ENCODE results near the gene CRYBG2.

CRYBG2 gene

DNA sequence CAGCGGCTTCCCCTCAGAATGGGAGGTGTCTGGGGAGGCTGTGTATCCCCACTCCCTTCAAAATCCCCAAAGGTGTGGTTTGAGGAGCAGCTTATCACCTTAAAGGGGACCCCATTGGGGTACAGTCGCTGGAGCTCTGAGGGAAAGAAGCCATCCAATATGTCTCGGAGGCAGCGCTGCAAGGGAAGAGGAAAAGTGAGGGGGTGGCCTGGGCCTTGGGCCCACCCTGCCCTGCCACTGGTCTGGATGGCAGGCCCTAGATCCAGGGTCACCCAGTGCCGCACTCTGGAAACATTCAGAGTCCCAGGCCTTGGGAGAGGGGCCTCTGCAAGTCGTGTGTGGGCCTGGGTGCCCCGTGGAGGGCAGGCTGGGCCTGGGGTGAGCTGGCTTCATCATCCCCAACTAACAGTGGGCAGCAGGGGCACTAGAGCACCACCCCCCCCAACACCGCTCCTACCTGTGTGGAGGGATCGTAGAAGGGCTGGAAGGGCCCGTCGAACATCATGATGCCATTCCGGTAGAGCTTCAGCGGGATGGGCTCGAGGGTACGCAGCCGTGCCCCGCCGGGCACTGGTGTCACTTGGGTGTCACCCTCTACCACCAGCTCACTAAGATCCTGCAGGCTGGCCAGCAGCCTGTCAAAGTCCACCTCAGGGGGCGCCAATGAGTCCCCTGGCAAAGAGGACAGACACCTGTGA lies 68.4 kb downstream of the CRYBG2 start:
- TF ChIP-seq, protein P1, sequence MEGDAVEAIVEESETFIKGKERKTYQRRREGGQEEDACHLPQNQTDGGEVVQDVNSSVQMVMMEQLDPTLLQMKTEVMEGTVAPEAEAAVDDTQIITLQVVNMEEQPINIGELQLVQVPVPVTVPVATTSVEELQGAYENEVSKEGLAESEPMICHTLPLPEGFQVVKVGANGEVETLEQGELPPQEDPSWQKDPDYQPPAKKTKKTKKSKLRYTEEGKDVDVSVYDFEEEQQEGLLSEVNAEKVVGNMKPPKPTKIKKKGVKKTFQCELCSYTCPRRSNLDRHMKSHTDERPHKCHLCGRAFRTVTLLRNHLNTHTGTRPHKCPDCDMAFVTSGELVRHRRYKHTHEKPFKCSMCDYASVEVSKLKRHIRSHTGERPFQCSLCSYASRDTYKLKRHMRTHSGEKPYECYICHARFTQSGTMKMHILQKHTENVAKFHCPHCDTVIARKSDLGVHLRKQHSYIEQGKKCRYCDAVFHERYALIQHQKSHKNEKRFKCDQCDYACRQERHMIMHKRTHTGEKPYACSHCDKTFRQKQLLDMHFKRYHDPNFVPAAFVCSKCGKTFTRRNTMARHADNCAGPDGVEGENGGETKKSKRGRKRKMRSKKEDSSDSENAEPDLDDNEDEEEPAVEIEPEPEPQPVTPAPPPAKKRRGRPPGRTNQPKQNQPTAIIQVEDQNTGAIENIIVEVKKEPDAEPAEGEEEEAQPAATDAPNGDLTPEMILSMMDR (IDR thresholded peaks at IDR 0.05; ENCODE audit: borderline replicate concordance, control extremely low read depth, extremely low read depth, insufficient read depth, missing control alignments) = peak; percentile 43
- peak; percentile 63 for DNase-seq (ENCODE audit: low spot score)
- in situ Hi-C loops (cut with MboI; ENCODE audit: low sequenced_read_pairs, unreplicated experiment) = no loop called here

DNA sequence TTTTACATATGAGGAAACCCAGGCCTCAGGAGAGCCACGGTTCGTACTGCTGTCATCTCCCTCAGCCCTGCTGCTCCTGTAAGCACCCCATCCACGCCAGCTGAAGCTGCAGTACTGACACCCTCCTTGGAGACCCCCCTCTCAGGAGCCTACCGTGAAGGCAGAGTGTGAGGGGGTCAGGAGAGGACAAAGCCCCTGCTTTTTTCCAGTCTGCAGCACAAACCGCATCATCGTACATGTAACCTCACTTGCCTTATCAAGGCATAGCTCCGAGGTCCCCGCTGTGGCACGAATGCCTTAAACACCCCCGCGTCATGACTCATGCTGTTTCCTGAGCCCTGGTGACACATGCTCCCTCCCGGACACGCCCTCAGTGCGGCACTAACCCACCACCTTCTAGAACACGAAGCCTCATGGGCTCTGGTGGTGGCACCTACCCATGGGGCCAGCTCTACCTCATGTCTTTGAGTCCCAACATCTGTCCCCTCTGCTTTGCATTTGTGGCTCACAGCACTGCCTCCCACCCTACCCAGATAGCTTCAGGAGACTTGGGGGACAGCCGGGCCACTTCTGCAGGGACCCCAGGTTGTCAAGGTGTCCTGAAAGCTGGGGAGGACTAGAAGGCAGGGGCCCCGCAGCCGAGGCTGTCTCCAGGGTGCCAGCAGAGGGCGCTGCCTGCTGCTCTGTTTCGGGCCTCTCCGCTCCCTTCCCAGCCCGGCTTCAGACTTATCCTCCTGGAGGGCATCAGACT lies 69.2 kb downstream of the CRYBG2 start:
- TF ChIP-seq, protein P1 (IDR thresholded peaks at IDR 0.05; ENCODE audit: borderline replicate concordance, control extremely low read depth, extremely low read depth, insufficient read depth, missing control alignments) = peak; percentile 90
- peak; percentile 85 for DNase-seq (ENCODE audit: low spot score)
- in situ Hi-C loops (cut with MboI; ENCODE audit: low sequenced_read_pairs, unreplicated experiment) = loop anchor here (5.0 kb wide), 1 partner anchor 38 kb away; no protein-coding TSS in a partner anchor

DNA sequence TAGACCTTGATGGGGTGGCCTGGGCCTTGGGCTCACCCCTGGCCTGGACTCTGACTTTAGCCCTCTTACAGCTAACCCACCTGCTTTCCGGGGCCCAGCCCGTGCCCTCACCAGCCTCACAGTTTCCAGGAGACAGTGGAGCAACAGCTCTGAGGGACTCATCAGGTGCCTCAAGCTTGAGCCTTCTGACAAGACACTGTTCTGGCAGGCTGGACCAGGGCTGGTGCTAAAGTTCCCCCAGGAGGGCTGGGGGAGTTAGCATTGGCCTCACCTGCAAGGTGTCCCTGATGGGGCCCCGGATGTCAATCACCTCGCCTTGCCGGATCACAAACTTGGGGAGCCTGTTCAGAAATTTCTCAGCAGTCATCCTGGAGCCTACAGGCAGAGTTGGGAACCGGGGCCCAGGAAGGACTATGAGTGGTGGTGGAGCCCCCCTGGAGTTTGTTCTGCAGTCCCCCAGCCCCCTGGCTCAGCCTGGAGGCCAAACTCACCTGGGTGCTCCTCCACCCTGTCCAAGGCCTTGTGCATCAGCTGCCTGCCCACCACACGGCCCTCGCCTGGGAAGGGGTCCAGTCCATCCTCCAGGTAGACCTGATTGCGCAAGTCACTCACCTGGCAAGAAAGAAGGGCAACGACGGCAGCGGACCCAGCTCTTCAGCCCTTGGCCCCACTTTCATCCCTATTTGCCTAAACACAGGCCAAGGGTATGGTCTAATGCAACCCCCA lies 69.9 kb downstream of the CRYBG2 start:
- peak; percentile 12 for DNase-seq (ENCODE audit: low spot score)
- in situ Hi-C loops (cut with MboI; ENCODE audit: low sequenced_read_pairs, unreplicated experiment) = loop anchor here (5.0 kb wide), 1 partner anchor 38 kb away; no protein-coding TSS in a partner anchor
- TF ChIP-seq, protein P1 (IDR thresholded peaks at IDR 0.05; ENCODE audit: borderline replicate concordance, control extremely low read depth, extremely low read depth, insufficient read depth, missing control alignments) = no peak

DNA sequence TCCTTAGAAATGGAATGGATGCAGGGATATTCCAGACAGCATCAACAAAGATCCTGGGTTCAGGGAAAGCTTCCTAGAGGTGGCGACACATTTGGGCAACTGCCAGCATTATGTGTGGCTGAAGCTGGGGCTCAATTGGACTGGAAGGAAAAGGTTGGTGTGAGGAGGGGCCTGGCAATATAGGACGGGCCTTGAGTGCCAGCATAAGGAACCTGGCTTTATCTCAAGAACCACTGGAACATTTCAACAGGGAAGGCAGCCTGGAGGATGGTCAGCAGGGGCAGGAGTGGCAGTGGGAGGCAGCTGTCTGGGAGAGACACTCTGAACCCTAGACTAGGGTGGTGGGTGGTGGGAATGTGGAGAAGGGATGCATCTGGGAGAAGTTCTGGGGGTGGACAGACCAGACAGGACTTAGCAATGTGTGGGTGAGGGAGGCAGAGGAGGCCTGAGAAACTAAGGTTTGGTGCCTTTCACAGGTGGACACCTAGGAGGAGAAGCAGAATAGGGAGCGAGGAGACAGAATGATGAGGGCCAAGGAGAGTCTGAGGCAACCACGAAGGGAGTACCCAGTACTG lies 70.6 kb downstream of the CRYBG2 start:
- in situ Hi-C loops (cut with MboI; ENCODE audit: low sequenced_read_pairs, unreplicated experiment) = loop anchor here (5.0 kb wide), 1 partner anchor 39 kb away; no protein-coding TSS in a partner anchor
- TF ChIP-seq, protein P1 (IDR thresholded peaks at IDR 0.05; ENCODE audit: borderline replicate concordance, control extremely low read depth, extremely low read depth, insufficient read depth, missing control alignments) = no peak
- DNase-seq (ENCODE audit: low spot score) = no peak

DNA sequence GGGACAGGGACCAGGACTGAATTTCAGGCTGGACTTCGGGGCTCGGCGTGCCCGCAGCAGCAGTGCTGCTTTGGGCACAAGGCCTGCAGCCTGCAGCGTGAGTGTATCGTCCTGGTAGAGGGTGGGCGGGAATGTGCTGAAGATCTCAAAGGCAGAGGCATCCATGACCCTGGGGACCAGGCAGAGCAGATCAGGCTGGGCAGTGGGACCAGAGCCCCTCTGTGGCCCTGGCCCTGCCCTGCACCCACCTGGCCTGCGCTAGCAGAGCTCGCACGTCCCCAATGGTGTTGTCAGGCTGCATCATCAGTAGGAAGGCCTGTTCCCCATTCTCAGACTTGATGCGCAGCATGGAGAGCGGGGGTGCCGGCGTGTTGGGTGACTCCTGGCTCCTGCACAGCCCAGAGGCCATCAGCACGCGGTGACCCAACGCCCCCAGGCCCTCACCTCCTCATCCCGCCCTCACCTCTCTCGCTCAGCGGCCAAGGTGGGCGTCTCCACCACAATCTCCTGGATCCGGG lies 71.5 kb downstream of the CRYBG2 start:
- no peak for DNase-seq (ENCODE audit: low spot score)

More for the DNA sequence above, 71.5 kb downstream of the CRYBG2 start:
- in situ Hi-C loops (cut with MboI; ENCODE audit: low sequenced_read_pairs, unreplicated experiment) = loop anchor here (5.0 kb wide), 1 partner anchor 40 kb away; no protein-coding TSS in a partner anchor
- TF ChIP-seq, protein P1 (IDR thresholded peaks at IDR 0.05; ENCODE audit: borderline replicate concordance, control extremely low read depth, extremely low read depth, insufficient read depth, missing control alignments) = no peak
